Measurements from ENCODE around the gene SSTR4. TPM values are rescaled to one million over a fixed set of nuclear protein-coding genes. Genes with fewer than 3 reads are reported as not detected.

Gene SSTR4
- total RNA-seq, 1 donor from 2014 or later = not detected

GRCh38 chr20:23007886-23008655, 27.0 kb upstream of the SSTR4 start:
- H3K4me3 Mint-ChIP-seq = no peak overlapping the region
- H3K27ac Mint-ChIP-seq = no peak overlapping the region
- intact Hi-C loops (cut with micrococcal nuclease) = no loop called here
- H3K36me3 Mint-ChIP-seq (ENCODE audit: low read depth) = no peaks in the 10 kb centered on the region
- no peak for DNase-seq
- peaks cover 3% of the 10 kb centered on the region for H3K27me3 Mint-ChIP-seq
- no peaks in the 10 kb centered on the region for H3K9me3 Mint-ChIP-seq
- no peaks in the 10 kb centered on the region for H3K4me1 Mint-ChIP-seq

DNA sequence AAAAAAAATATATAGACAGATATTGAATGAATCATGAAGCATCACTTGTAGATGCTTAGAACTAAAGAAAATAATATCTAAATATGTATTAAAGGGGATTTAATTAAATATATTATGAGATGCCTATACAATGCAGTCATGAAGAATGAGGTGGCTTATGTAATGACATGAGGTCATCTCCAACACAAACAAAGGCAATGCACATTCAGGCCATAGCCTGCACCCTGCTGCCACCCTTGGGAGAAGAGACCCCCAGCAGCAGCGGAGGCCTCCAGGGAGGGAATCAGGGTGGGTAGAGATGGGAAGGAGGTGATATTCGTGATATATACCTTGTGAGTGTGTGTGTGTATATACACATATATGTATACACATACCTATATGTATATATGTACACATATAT, 26.4 kb upstream of the SSTR4 start:
- no peaks in the 10 kb centered on the region for H3K36me3 Mint-ChIP-seq (ENCODE audit: low read depth)
- no peaks in the 10 kb centered on the region for H3K9me3 Mint-ChIP-seq
- peaks cover 3% of the 10 kb centered on the region for H3K27me3 Mint-ChIP-seq
- no peaks in the 10 kb centered on the region for H3K4me1 Mint-ChIP-seq
- DNase-seq = no peak
- no peak overlapping the region for H3K4me3 Mint-ChIP-seq
- intact Hi-C loops (cut with micrococcal nuclease) = no loop called here
- H3K27ac Mint-ChIP-seq = no peak overlapping the region

- Mint-ChIP-seq H3K27ac (no peak overlapping the region), H3K27me3 (peaks cover 2% of the 10 kb centered on the region), H3K4me1 (no peaks in the 10 kb centered on the region), H3K4me3 (no peak overlapping the region), H3K9me3 (no peaks in the 10 kb centered on the region), H3K36me3 (ENCODE audit: low read depth) (no peaks in the 10 kb centered on the region)
- no peak for DNase-seq
- intact Hi-C loops (cut with micrococcal nuclease) = no loop called here
Observed at GRCh38 chr20:23009636-23010035, 25.5 kb upstream of the SSTR4 start.

DNA sequence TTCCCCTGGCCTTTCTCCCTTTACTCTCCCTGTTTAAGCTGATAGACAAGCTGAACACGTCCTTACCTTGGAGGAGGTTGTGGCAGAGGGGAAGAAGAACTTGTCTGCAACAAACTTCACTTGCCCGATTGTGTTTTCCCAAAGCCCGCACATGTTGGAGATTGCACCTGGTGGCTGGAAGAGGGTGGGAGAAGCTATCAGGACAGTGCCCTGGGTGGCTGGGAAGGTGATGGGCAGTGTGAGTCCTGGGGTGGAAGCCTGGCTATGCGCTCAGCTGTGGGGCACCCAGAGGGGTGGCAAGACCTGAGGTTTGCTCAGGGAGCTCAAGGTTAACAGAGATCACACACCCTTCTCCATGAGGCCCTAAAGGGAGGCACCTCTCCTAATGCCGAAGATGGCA, 25.0 kb upstream of the SSTR4 start:
- Mint-ChIP-seq H3K27ac (no peak overlapping the region), H3K4me3 (no peak overlapping the region), H3K36me3 (ENCODE audit: low read depth) (no peaks in the 10 kb centered on the region), H3K9me3 (no peaks in the 10 kb centered on the region), H3K4me1 (no peaks in the 10 kb centered on the region), H3K27me3 (peaks cover 2% of the 10 kb centered on the region)
- DNase-seq = no peak
- intact Hi-C loops (cut with micrococcal nuclease) = no loop called here

- no peaks in the 10 kb centered on the region for H3K36me3 Mint-ChIP-seq (ENCODE audit: low read depth)
- intact Hi-C loops (cut with micrococcal nuclease) = no loop called here
- DNase-seq = no peak
- no peaks in the 10 kb centered on the region for H3K4me1 Mint-ChIP-seq
- no peak overlapping the region for H3K4me3 Mint-ChIP-seq
- no peaks in the 10 kb centered on the region for H3K9me3 Mint-ChIP-seq
- H3K27me3 Mint-ChIP-seq = no peaks in the 10 kb centered on the region
- H3K27ac Mint-ChIP-seq = no peak overlapping the region
Observed at GRCh38 chr20:23011008-23011721, 23.9 kb upstream of the SSTR4 start.

GRCh38 chr20:23013429-23013828, 21.7 kb upstream of the SSTR4 start:
- Mint-ChIP-seq H3K27ac (no peak overlapping the region), H3K4me1 (no peaks in the 10 kb centered on the region), H3K4me3 (no peak overlapping the region), H3K36me3 (ENCODE audit: low read depth) (no peaks in the 10 kb centered on the region), H3K27me3 (peaks cover 3% of the 10 kb centered on the region), H3K9me3 (no peaks in the 10 kb centered on the region)
- intact Hi-C loops (cut with micrococcal nuclease) = no loop called here
- no peak for DNase-seq

- peaks cover 5% of the 10 kb centered on the region for H3K27me3 Mint-ChIP-seq
- H3K27ac Mint-ChIP-seq = no peak overlapping the region
- H3K9me3 Mint-ChIP-seq = no peaks in the 10 kb centered on the region
- no peaks in the 10 kb centered on the region for H3K4me1 Mint-ChIP-seq
- H3K36me3 Mint-ChIP-seq (ENCODE audit: low read depth) = no peaks in the 10 kb centered on the region
- intact Hi-C loops (cut with micrococcal nuclease) = no loop called here
- H3K4me3 Mint-ChIP-seq = no peak overlapping the region
- no peak for DNase-seq
Observed at GRCh38 chr20:23017516-23017915, 17.6 kb upstream of the SSTR4 start.

- intact Hi-C loops (cut with micrococcal nuclease) = no loop called here
- Mint-ChIP-seq H3K4me1 (no peaks in the 10 kb centered on the region), H3K4me3 (no peak overlapping the region), H3K9me3 (no peaks in the 10 kb centered on the region), H3K36me3 (ENCODE audit: low read depth) (no peaks in the 10 kb centered on the region), H3K27me3 (peaks cover 5% of the 10 kb centered on the region), H3K27ac (no peak overlapping the region)
- DNase-seq = no peak
Observed at GRCh38 chr20:23018432-23018831, 16.7 kb upstream of the SSTR4 start.

DNA sequence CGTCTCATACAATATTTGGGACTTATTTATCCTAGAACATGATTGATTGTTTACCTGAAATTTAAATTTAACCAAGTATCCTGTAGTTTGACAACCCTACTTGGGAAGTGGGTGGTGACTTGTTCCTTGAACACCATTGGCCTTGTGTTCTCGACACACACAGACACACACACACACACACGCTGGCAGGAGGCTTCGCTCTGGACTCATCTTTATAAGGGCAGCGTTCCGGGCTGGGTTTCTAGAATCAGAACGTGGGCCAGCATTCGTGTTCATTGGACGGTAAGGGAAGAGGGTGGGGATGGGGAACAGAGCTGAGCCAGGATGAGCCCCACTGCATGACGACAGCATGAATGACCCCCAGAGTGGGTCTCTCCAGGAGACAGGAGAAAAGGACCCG, 16.2 kb upstream of the SSTR4 start:
- Mint-ChIP-seq H3K27me3 (peaks cover 5% of the 10 kb centered on the region), H3K4me3 (no peak overlapping the region), H3K27ac (no peak overlapping the region), H3K36me3 (ENCODE audit: low read depth) (no peaks in the 10 kb centered on the region), H3K9me3 (no peaks in the 10 kb centered on the region), H3K4me1 (no peaks in the 10 kb centered on the region)
- intact Hi-C loops (cut with micrococcal nuclease) = no loop called here
- no peak for DNase-seq

DNA sequence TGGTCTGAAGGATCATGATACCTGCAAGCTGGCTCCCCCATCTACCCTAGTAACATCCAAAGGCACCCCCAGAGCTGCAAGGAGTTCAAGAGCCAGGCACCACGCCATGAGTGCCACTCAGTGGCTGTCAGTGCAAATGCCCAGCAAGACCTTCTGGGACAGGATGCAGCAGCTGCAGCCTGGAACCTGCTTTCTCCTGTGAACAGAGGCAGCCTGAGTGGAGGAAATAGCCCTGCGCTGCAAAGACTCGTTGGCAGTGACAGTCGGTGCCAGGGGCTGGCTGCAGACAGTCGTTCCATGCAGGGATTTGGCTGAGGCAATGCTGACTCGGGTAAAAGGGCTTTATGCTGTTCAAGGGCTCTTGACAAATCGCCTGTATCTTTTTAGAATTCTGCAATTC, 15.7 kb upstream of the SSTR4 start:
- DNase-seq = no peak
- Mint-ChIP-seq H3K27ac (no peak overlapping the region), H3K9me3 (no peaks in the 10 kb centered on the region), H3K27me3 (peaks cover 5% of the 10 kb centered on the region), H3K36me3 (ENCODE audit: low read depth) (no peaks in the 10 kb centered on the region), H3K4me1 (no peaks in the 10 kb centered on the region), H3K4me3 (no peak overlapping the region)
- intact Hi-C loops (cut with micrococcal nuclease) = no loop called here

DNA sequence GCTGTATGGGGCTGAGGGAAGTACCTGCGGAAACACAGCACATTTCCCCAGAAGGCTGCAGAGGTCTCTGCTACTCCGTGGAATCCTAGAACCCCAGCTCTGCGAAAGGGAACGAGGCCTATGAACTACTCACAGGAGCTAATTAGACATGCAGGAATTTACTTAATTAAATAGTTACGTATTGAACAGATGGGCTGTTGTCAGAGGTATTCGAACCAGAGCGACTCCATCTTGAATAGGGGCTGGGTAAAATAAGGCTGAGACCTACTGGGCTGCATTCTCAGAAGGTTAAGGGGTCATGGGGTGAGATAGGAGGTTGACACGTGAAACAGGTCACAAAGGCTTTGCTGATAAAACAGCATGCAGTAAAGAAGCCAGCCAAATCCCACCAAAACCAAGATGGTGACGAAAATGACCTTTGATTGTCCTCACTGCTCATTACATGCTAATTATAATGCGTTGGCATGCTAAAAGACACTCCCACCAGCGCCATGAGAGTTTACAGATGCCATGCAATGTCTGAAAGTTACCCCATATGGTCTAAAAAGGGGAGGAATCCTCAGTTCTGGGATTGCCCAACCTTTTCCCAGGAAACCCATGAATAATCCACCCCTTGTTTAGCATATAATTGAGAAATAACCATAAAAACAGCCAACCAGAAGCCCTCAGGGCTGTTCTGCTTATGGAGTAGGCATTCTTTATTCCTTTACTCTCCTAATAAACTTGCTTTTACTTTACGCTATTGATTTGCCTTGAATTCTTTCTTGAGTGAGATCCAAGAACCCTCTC, 14.7 kb upstream of the SSTR4 start:
- Mint-ChIP-seq H3K27me3 (peaks cover 5% of the 10 kb centered on the region), H3K9me3 (no peaks in the 10 kb centered on the region), H3K27ac (no peak overlapping the region), H3K4me1 (no peaks in the 10 kb centered on the region), H3K4me3 (no peak overlapping the region), H3K36me3 (ENCODE audit: low read depth) (no peaks in the 10 kb centered on the region)
- no peak for DNase-seq
- intact Hi-C loops (cut with micrococcal nuclease) = no loop called here

GRCh38 chr20:23021541-23021940, 13.6 kb upstream of the SSTR4 start:
- no peaks in the 10 kb centered on the region for H3K4me1 Mint-ChIP-seq
- H3K27ac Mint-ChIP-seq = no peak overlapping the region
- H3K27me3 Mint-ChIP-seq = peaks cover 3% of the 10 kb centered on the region
- DNase-seq = no peak
- no peaks in the 10 kb centered on the region for H3K9me3 Mint-ChIP-seq
- H3K4me3 Mint-ChIP-seq = no peak overlapping the region
- intact Hi-C loops (cut with micrococcal nuclease) = no loop called here
- H3K36me3 Mint-ChIP-seq (ENCODE audit: low read depth) = no peaks in the 10 kb centered on the region

DNA sequence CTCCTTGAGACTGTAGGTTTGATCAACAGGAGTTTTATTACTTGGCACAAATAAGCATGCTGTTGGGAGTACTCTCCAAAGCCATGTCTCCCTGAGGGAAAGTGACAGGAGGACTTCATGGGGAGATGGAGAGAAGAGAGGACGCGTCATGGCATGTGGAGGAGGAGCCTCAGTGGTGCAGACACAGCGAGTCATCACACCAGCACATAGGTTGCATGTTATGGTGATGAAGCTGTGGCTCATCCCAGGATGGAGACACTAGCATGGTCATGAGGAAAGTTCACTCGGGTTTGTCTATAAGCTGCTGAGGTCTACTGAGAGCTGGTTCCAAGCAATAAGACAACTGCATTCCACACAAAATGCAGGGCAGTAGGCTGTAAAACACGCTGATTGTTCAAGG, 13.2 kb upstream of the SSTR4 start:
- Mint-ChIP-seq H3K4me1 (no peaks in the 10 kb centered on the region), H3K27ac (no peak overlapping the region), H3K27me3 (peaks cover 1% of the 10 kb centered on the region), H3K4me3 (no peak overlapping the region), H3K36me3 (ENCODE audit: low read depth) (no peaks in the 10 kb centered on the region), H3K9me3 (no peaks in the 10 kb centered on the region)
- intact Hi-C loops (cut with micrococcal nuclease) = no loop called here
- DNase-seq = no peak

DNA sequence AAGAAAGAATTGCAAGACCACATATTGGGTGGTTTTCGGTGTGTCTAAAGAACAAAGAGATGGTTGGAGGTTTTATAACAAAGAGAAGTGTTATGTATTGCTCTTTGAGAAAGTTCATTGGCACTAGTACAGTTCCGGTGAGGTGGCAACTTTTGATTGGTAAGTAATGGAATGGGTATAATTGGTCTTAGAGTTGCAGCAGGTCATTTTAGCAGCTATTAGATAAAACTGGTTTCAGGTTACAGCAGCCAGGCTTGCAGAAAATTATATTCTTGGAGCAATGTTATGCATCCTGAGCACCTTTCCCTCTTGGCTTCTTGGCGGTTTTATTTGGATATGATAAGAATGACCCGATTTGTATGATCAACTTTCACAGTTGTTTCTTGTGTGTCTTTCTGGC, 12.3 kb upstream of the SSTR4 start:
- Mint-ChIP-seq H3K4me1 (no peaks in the 10 kb centered on the region), H3K27me3 (peaks cover 1% of the 10 kb centered on the region), H3K36me3 (ENCODE audit: low read depth) (no peaks in the 10 kb centered on the region), H3K27ac (no peak overlapping the region), H3K4me3 (no peak overlapping the region), H3K9me3 (no peaks in the 10 kb centered on the region)
- intact Hi-C loops (cut with micrococcal nuclease) = no loop called here
- DNase-seq = no peak
